ENCODE data around the gene FABP2.
A peak's percentile ranks its signal among the peaks of the same experiment; 100 is the strongest.
"Not testable (repeated sequence)": the region's sequence is repeated elsewhere in the genome, so short reads cannot be mapped to it uniquely, and the experiment has no call there.

Gene FABP2

GRCh38 chr4:119307606-119308005, 14.3 kb downstream of the FABP2 start:
- DNase-seq: no peak

GRCh38 chr4:119304431-119304830, 17.5 kb downstream of the FABP2 start:
- no peak for DNase-seq

DNA sequence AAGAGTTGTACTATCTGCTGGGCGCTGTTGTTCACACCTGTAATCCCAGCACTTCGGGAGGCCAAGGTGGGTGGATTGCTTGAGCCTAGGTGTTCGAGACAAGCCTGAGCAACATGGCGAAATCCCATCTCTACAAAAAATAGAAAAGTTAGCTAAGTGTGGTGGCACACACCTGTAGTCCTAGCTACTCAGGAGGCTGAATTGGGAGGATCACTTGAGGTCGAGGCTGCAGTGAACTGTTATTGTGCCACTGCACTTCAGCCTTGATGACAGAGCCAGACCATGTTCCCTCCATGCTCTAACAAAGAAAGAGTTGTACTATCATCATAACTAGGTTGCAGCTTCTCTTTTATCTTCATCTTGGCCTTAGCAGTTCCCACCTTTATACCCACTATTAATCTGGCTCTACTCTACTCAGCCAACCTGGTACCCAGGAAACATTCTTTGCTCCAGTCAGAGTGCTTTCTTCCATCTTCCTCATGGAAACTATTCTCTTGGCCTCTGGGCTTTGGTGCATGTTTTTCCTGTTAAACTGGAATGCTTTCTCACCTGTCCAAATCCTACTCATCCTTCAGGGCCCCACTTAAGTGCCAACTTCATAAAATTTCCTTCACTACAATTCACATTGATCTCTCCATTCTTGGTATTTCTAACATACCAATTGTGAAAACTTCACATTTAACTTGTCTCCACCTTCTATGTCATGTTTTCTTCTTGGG, 18.2 kb downstream of the FABP2 start:
- no peak for DNase-seq

GRCh38 chr4:119302073-119302832, 19.7 kb downstream of the FABP2 start:
- DNase-seq: no peak

GRCh38 chr4:119300101-119300978, 21.6 kb downstream of the FABP2 start:
- DNase-seq: peak; percentile 99

DNA sequence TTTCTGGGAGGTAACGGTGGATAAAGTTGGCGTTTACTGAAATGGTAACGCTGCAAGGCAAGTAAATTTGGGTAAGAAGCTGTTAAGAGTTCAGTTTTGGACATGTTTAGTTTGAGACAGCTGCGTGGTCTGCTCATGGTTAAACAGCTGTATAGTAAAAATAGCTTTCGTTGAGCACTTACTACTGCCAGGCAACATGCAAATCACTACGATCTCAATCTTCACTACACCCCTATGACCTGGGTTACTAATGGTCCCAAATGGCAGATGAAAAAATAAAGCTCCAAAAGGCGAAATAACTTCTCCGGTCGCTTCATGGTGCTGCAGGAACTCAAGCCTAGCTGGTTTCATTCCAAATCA, 22.2 kb downstream of the FABP2 start:
- no peak for DNase-seq

DNA sequence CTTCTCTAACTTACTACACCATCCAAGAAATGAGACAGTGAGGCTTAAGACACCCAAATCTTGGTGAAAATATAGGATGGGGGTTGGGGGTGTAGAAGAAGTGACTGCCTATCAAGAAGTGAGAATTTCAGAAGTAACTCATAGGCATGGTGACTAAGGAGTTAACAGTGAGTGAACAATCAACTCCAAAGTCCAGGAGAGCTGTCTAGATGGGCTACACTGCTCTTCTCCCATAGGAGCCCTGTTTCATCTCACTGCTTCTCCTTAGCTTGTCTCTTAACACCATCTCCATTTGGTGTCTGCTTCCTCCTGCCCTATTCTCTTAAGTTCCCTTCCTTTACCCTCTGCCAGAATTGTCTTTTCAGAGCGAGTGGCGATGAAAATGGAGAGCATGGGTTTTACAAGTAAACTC, 22.7 kb downstream of the FABP2 start:
- DNase-seq: peak; percentile 56

DNA sequence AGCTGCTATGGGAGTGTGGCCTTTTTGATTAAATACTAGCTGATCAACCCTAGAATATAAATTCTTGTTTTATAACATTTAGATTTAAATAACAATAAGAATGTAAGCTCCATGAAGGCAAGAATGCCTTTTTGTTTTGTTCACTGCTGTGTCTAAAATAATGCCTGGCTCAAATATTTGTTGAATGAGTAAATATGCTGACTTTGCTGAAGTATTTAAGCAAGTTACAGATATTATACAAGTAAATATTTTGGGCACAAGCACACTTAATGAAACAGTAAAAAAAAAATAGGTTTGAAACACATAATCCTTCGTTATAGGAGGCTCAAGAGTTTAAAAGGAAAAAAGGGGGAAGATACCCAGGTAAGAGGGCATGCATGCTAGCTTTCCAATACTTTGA, 24.1 kb downstream of the FABP2 start:
- no peak for DNase-seq

DNA sequence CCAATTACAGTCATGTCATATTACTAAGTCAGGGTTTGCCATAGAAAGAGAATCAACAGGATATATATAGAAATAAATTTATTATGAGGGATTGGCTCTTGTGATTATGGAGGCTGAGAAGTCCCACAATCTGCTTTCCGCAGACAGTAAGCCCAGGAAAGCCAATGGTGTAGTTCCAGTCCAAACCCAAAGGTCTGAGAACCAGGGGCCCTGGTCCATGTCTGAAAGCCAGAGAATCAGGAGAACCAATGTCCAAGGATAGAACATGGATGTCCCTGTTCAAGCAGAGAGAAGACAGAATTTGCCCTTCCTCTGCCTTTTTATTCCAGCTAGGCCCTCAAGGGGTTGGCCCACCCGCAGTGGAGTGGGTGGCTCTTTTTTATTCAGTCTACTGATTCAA, 25.6 kb downstream of the FABP2 start:
- DNase-seq: no peak

GRCh38 chr4:119290598-119290997, 31.3 kb downstream of the FABP2 start:
- DNase-seq: no peak

GRCh38 chr4:119289313-119289712, 32.6 kb downstream of the FABP2 start:
- DNase-seq: no peak

DNA sequence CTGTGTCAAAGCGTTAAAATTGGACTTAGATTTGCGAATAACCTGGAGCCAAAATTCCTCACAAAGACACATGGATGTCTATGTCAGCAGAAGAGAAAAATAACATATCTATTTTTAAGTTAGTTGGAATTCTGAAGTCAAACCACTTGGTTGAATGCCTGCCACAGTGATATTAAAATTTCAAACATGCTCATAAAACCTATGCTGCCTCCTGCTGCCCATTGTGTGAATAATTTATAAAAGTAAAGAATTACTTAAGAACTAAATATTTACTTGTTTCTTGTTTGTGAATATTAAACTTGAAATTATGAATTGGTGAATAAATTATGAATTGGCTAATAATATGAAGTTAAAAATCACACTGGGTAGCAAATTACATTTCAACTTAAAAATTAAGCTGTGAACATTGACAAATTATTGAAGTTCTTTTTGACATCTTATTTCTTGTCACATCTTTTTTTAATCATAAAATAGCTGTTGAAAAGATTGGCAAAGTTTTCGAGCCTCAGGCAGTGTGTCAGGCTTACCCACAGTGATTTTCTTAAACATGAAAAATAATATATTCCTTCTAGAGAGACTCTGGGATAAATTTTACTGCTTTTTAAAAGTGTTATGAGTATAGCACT, 35.4 kb downstream of the FABP2 start:
- DNase-seq: no peak

- DNase-seq: no peak
Measured at GRCh38 chr4:119284876-119285780, 36.8 kb downstream of the FABP2 start.

- DNase-seq: no peak
Measured at GRCh38 chr4:119281393-119281792, 40.5 kb downstream of the FABP2 start.

DNA sequence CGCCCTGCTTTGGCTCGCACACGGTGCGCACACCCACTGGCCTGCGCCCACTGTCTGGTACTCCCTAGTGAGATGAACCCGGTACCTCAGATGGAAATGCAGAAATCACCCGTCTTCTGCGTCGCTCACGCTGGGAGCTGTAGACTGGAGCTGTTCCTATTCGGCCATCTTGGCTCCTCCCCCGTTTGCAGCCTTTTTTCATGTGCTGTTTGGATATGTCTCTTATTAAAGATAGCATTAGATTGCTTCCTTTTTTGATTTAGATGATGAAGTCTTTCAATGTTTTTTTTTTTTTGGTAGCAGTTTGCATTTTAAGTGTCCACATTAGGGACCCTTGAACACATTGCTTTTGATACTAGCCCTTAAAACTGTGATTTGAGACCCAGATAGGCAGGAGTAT, 42.0 kb downstream of the FABP2 start:
- not testable (repeated sequence) for DNase-seq

GRCh38 chr4:119279541-119279940, 42.4 kb downstream of the FABP2 start:
- not testable (repeated sequence) for DNase-seq

DNA sequence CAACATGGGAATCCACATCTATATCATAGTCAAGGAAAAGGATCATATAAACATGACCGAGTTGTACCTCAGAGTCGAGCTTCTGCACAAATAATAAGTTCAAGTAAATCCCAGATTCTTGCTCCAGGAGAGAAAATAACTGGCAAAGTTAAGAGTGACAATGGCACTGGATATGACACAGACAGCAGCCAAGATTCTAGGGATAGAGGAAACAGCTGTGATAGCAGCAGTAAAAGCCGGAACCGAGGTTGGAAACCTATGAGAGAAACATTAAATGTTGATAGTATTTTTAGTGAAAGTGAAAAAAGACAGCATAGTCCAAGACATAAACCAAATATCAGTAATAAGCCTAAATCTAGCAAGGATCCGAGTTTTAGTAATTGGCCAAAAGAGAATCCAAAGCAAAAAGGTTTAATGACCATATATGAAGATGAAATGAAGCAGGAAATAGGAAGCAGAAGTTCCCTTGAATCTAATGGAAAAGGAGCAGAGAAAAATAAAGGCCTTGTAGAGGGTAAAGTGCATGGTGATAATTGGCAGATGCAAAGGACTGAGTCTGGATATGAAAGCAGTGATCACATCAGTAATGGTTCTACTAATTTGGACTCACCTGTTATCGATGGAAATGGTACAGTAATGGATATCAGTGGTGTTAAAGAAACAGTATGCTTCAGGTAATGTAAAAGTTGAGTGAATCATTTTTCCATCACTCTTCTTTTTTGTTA, 50.4 kb downstream of the FABP2 start:
- no peak for DNase-seq

DNA sequence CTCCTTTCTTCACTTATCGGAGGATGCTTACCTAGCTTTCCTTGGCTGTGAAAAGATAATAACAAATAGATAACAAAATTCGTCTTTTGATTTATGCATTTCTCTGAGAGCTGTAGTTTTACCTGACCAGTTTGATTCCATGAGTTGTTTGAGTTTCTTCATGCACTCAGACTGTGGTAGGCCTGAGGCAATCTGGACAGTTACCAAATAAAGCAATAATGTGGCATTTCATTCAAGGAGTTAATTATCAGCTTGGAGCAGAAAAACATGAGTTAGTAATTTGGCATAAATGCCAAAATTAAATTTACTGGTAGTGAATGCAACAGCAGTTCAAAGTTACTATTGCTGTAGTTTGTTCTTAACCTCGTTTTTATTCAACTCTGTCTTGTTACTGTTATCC, 53.5 kb downstream of the FABP2 start:
- DNase-seq: no peak

All from islet precursor cell (in vitro differentiated cells).